Sigmoid colon (tissue), 7 donors: ENCODE results near the gene TP73. TPM values are rescaled to one million over a fixed set of nuclear protein-coding genes. Genes with fewer than 3 reads are reported as not detected.
A peak's percentile ranks its signal among the peaks of the same experiment; 100 is the strongest.
"Not testable (repeated sequence)": the region's sequence is repeated elsewhere in the genome, so short reads cannot be mapped to it uniquely, and the experiment has no call there.

Experiments used
- DNase-seq: peaks from one replicate; pipeline ENCODE4 v3.0.0-alpha.2; 2019
- H3K27ac ChIP-seq, 4 donors: fragments of 200-600 bp; sonication (generic); one replicate each; pipeline ENCODE4 v1.5.1; 2016 to 2019; ENCODE audit warnings: mild to moderate bottlenecking in 1 of 4
- H3K27me3 ChIP-seq, 3 donors: fragments of 200-600 bp; sonication (generic); one replicate each; pipeline ENCODE4 v1.5.1; 2019; ENCODE audit warnings: mild to moderate bottlenecking in 1 of 3
- H3K36me3 ChIP-seq, 4 donors: fragments of 200-600 bp; sonication (generic); one replicate each; pipeline ENCODE4 v1.5.1; 2016 to 2019
- H3K4me1 ChIP-seq, 4 donors: fragments of 200-600 bp; sonication (generic); one replicate each; pipeline ENCODE4 v1.5.1; 2017 to 2019
- H3K4me3 ChIP-seq, 4 donors: fragments of 200-600 bp; sonication (generic); one replicate each; pipeline ENCODE4 v1.5.1; 2017 to 2019; ENCODE audit warnings: mild to moderate bottlenecking in 2 of 4, moderate library complexity in 1 of 4
- H3K9me3 ChIP-seq, 4 donors: fragments of 200-600 bp in 3 of 4; sonication (generic) in 3 of 4; one replicate each; pipeline versions ENCODE4 v1.5.1 to v1.6.1; 2013 to 2019
- CTCF ChIP-seq, 4 experiments: fragments of 450-650 bp in 3 of 4; fragments of 200-600 bp in 1 of 4; IDR thresholded peaks; one replicate each; pipeline ENCODE4 v1.5.1; 2016 to 2019; ENCODE audit warnings: antibody characterized with exemption in 4 of 4, mild to moderate bottlenecking in 3 of 4, moderate library complexity in 2 of 4
- EP300 ChIP-seq, 4 donors: sonication (generic); formaldehyde crosslinking; IDR thresholded peaks; one replicate each; pipeline ENCODE4 v1.6.1; 2017; ENCODE audit warnings: antibody characterized with exemption in 4 of 4
- POLR2A ChIP-seq, 2 donors: fragments of 450-650 bp; IDR thresholded peaks; one replicate each; pipeline ENCODE4 v1.6.1; 2016; ENCODE audit warnings: antibody characterized with exemption in 2 of 2, mild to moderate bottlenecking in 2 of 2, moderate library complexity in 2 of 2
- POLR2AphosphoS5 ChIP-seq, 4 donors: sonication (generic); formaldehyde crosslinking; IDR thresholded peaks; one replicate each; pipeline ENCODE4 v1.6.1; 2017; ENCODE audit warnings: antibody characterized with exemption in 4 of 4
- WGBS, 2 donors: extraction: QIAGEN DNeasy Blood & Tissue Kit; methylation state at CpG; one replicate each; pipeline ENCODE4 v1.1.7; 2013; 5-methylcytosine and 5-hydroxymethylcytosine counted together
- intact Hi-C: fragments of 100-400 bp; cut with DNase I; formaldehyde crosslinking; loops from one replicate; pipeline ENCODE4 v1.15.1; 2023
- polyA plus RNA-seq, 3 donors: library from polyadenylated mRNA; stranded (reverse); fragments of 200-250 nt; gene quantifications; one replicate each; pipeline ENCODE4 v1.2.3, GENCODE V29; 2013
- total RNA-seq, 4 donors: library from RNA; depleted of rRNA; stranded (reverse); fragments of >200 nt; gene quantifications; one replicate each; pipeline ENCODE4 v1.1.0, GENCODE V29; 2016
- donor health status: healthy with polysubstance abuse.
- donor health status: Bipolar disorder and iron deficiency.
- donor health status: healthy.

Gene TP73
- total and polyA plus RNA-seq, 7 donors, result 0.22 to 0.69 TPM; not detected in 5

- Histone ChIP-seq H3K27me3 (no peaks in the 10 kb centered on the region), H3K36me3 (no peaks in the 10 kb centered on the region), H3K27ac (no peak overlapping the region), H3K4me3 (no peak overlapping the region), H3K4me1 (peaks cover 0 to 27% (median 16%) of the 10 kb centered on the region in 4 donors), H3K9me3 (no peaks in the 10 kb centered on the region)
- intact Hi-C loops, result loop anchor here (2.0 kb wide), 1 partner anchor 54 kb away; no protein-coding TSS in a partner anchor
- no peak for TF ChIP-seq POLR2AphosphoS5 (IDR thresholded peaks at IDR 0.05)
- TF ChIP-seq CTCF (IDR thresholded peaks at IDR 0.05), result no peak
- TF ChIP-seq EP300 (IDR thresholded peaks at IDR 0.05), result no peak
- no peak for DNase-seq
- 69 to 73% methylated on average over 9 of the region's 9 CpGs for WGBS, 2 donors
These were observed 33.8 kb upstream of the TP73 start for GRCh38 chr1:3618531-3618880.

- peaks cover 0 to 32% (median 21%) of the 10 kb centered on the region in 4 donors for H3K4me1 ChIP-seq
- peak; percentile 84 for DNase-seq
- WGBS, 2 donors, result 17 to 20% methylated on average over 21 of the region's 21 CpGs
These were observed 33.2 kb upstream of the TP73 start for GRCh38 chr1:3618881-3619671.

GRCh38 chr1:3620708-3621107, 31.6 kb upstream of the TP73 start:
- WGBS, 2 donors, result 82 to 89% methylated on average over 12 of the region's 12 CpGs
- intact Hi-C loops, result loop anchor here (2.0 to 10.0 kb wide), 2 partner anchors 168 to 284 kb away; partner anchors contain the start of gene C1orf174
- no peak overlapping the region for H3K4me3 ChIP-seq
- no peaks in the 10 kb centered on the region for H3K36me3 ChIP-seq
- no peaks in the 10 kb centered on the region for H3K9me3 ChIP-seq
- H3K27ac ChIP-seq, result no peak overlapping the region
- peaks cover 0 to 36% (median 26%) of the 10 kb centered on the region in 4 donors for H3K4me1 ChIP-seq
- DNase-seq, result no peak
- H3K27me3 ChIP-seq, result no peaks in the 10 kb centered on the region
- TF ChIP-seq CTCF (IDR thresholded peaks at IDR 0.05) (no peak), POLR2AphosphoS5 (IDR thresholded peaks at IDR 0.05) (no peak), POLR2A (IDR thresholded peaks at IDR 0.05) (no peak), EP300 (IDR thresholded peaks at IDR 0.05) (no peak)

More at GRCh38 chr1:3618881-3619671, 33.2 kb upstream of the TP73 start:
- H3K4me3 ChIP-seq, result no peak overlapping the region
- H3K27me3 ChIP-seq, result no peaks in the 10 kb centered on the region
- TF ChIP-seq CTCF (IDR thresholded peaks at IDR 0.05), result peak; percentile 63 to 87 (median 75)
- TF ChIP-seq EP300 (IDR thresholded peaks at IDR 0.05), result no peak
- intact Hi-C loops, result loop anchor here (1.0 to 2.0 kb wide), 2 partner anchors 54 to 128 kb away; no protein-coding TSS in a partner anchor
- H3K36me3 ChIP-seq, result no peaks in the 10 kb centered on the region
- no peaks in the 10 kb centered on the region for H3K9me3 ChIP-seq
- no peak overlapping the region for H3K27ac ChIP-seq

GRCh38 chr1:3621151-3621671, 31.1 kb upstream of the TP73 start:
- not testable (repeated sequence) for H3K9me3 ChIP-seq, H3K36me3 ChIP-seq, H3K27ac ChIP-seq, DNase-seq, H3K27me3 ChIP-seq, H3K4me3 ChIP-seq
- peaks cover 0 to 38% (median 31%) of the 10 kb centered on the region in 4 donors for H3K4me1 ChIP-seq
- WGBS, 2 donors, result 22 to 30% methylated on average over 15 of the region's 15 CpGs
- intact Hi-C loops, result loop anchor here (2.0 to 10.0 kb wide), 2 partner anchors 168 to 284 kb away; partner anchors contain the start of gene C1orf174
- peak in 3 of 4 experiments; percentile 62 to 79 (median 68) for TF ChIP-seq CTCF (IDR thresholded peaks at IDR 0.05)

- not testable (repeated sequence) for H3K27ac ChIP-seq, H3K9me3 ChIP-seq, DNase-seq, H3K4me3 ChIP-seq, H3K36me3 ChIP-seq, H3K27me3 ChIP-seq
- peaks cover 0 to 39% (median 34%) of the 10 kb centered on the region in 4 donors for H3K4me1 ChIP-seq
- 89 to 91% methylated on average over 9 of the region's 9 CpGs for WGBS, 2 donors
- intact Hi-C loops, result loop anchor here (10.0 kb wide), 1 partner anchor 283 kb away; the partner anchor contains the start of gene C1orf174
These were observed 30.2 kb upstream of the TP73 start for GRCh38 chr1:3622102-3622501.
